Activated CD8-positive, alpha-beta memory T cell treated with anti-CD3 and anti-CD28 coated beads for 4 hours (primary cell): ENCODE results near the gene SLC16A7.
"Not testable (repeated sequence)": the region's sequence is repeated elsewhere in the genome, so short reads cannot be mapped to it uniquely, and the experiment has no call there.

Experiments used
- DNase-seq, 2 donors: peaks; one replicate each; pipeline ENCODE4 v3.0.0-alpha.2; 2020; ENCODE audit warnings: low read depth in 2 of 2

Gene SLC16A7

DNA sequence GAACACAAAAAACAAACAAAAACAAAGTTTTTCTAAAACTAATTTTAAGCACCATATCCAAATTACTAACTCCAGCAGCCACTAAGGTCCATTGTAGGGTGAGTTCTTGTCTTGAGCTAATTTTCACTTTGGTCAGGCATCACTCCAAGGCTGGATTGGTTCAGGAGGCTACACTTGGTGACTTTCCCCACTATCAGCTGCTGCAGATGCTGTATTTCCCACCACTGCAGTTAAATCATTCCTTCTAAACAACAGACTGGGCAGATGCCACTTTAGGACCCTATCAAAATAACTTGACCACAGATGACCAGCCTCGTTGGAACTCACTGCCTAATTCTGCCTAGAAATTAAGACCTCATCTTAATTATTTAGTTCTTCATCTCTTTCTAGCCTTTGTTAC is 140.5 kb downstream of the SLC16A7 start:
- DNase-seq: no peak

DNA sequence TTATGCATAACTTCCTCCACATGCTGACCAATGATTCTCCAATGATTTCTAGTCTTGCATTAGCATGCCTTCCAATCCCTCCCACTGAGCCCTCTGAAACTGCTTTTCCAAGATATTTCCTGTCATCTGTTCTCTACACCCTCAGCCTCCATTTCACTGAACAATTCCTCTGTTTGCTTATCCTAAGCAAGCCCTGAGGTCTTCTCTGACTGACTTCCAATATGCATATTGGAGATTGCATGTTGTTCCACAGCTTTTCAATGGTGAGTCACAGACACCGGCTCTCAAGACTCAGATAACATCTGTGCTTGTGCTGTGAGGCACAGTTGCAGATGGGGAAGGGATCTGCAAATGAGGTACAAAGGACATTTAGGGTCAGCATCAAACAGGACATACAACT is 141.0 kb downstream of the SLC16A7 start:
- no peak for DNase-seq

DNA sequence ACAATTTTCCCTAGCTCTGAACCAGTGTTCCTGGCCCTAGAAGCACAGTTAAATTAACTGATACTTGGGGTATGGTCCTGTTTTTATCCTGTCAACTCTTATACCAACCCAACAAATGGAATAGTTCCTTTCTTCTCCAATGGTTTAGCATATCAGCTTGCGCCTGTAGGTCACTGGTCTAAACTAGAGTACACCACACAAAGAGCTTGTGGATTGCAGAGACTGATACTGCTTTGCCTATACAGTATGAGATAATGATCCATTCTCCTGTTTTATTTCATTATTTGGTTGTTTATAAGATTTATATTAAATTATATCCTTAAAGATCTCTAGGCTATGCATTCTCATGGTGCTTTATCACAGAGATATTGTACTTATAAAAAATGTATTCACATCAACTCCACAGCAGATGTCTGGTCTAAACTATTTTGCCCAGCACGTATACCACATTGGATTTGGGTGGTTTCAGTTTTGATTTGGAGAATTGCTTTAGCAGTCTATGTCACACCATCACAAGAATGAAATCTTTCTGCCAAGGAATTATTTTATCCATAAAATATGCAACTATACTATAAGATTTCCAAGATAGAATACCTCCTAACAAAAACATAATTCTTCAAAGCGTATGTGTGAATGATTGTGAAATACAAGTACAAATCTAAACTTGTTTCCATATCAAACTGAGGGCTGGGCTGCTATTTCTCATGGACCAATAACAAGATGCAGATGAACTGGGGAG is 142.1 kb downstream of the SLC16A7 start:
- no peak for DNase-seq

DNA sequence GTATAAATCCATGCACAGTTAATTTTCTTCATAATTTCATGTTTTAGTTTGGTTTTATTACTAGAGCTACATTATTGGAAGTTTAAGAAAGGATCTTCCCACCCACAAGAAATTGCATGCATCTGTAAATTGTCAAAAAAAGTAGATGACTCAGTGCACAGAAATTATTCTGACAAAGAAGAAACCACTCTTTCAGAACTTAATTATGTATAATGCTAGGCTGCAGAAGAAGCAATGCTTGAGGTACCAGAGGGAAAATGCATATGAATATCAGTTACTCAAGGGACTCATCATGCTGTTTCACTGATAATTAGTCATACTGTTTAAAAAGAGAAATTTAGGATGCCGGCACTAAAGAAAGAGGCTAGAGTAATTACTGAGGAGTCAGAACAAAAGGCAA is 147.0 kb downstream of the SLC16A7 start:
- DNase-seq: no peak

DNA sequence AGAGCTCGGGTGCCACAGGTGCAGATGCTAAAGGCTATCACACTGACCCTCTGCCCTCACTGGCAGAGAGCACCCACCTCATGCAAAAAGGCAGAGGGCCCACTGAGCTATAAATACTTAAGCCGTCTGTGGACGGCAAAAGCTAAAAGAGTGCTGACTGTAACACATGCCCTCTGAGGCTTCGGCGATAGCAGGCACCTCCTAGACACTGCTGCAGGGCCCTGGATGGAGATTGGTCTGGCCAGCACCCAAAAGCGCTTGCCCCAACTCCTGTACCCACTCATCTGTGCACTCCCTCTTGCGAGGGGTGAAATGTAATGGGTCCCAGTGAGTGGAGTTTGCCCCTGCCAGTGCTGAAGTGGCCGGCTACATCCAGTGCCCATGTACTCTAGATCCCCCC is 148.7 kb downstream of the SLC16A7 start:
- DNase-seq: no peak

DNA sequence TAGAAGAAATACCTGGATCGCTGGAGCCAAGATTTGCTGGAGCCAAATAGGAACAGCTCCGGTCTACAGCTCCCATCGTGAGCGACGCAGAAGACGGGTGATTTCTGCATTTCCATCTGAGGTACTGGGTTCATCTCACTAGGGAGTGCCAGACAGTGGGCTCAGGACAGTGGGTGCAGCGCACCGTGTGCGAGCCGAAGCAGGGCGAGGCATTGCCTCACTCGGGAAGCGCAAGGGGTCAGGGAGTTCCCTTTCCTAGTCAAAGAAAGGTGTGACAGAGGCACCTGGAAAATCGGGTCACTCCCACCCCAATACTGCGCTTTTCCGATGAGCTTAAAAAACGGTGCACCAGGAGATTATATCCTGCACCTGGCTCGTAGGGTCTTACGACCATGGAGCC is 155.3 kb downstream of the SLC16A7 start:
- not testable (repeated sequence) for DNase-seq

DNA sequence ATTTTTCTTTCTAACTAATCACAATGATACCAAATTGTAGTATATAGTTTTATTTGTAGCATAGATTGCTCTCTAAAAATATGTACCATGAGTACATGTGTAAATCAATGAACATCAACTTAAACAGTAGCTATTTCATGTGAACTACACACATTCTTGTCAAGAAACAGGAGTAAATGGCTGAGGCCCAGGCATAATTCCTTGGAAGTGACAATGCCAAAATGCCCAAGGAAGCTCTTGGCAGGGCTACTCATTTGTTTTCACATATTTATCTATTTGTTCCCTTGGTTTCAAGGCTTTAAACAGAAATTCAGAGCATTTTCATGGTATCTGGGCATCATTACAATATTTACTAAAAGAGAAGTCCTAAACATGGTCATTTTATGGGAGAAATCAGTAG is 165.7 kb downstream of the SLC16A7 start:
- no peak for DNase-seq

DNA sequence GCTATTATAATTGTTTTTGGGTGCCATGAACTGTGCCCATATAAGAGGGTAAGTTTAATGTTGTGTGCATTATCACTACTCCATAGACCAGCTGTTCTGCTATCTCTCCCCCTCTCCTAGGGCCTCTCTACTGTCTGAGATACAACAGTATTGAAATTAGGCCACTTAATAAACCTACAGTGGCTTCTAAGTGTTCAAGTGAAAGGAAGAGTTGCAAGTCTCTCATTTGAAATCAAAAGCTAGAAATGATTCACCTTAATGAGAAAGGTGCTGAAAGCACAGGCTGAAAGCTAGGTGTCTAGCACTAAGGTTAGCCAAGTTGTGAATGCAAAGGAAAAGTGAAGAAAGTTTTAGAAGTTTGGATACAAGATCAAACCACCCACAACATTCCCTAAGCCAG is 168.0 kb downstream of the SLC16A7 start:
- no peak for DNase-seq

DNA sequence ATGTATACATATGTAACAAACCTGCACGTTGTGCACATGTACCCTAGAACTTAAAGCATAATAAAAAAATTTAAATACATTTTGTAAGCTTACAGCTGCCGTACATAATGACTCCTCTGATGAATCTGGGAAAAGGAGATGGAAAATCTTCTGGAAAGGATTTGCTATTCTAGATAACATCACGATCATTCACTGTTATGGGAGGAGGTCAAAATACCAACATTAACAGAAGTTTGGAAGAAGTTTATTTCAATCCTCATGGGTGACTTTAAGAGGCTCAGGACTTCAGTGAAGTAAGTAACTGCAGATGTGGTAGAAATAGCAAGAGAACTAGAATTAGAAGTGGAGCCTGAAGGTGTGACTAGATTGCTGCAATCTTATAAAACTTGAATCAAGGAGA is 172.2 kb downstream of the SLC16A7 start:
- no peak for DNase-seq

DNA sequence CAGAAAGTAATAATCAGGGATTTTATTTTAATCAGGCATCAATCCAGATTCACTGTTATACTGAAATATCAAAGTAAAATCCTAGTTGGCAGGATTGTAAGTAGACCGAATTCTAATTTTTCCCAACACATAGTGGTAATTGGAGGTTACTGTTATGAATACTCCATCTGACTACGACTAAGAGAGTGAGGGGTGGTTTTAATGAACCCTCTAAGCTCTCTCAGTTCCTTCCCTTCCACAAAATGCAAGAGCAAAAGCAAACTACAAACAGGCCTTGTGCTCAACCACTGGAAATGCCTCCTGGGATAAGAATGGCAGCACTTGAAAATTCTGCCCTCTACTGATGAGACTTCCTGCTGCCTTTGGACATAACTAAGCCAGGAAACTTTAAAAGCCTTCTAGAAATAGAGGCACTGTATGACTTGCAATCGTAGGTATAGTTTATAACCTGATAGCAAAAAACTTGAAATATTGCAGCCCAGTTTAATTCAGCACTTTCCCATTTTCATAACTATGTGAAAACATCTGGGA is 184.8 kb downstream of the SLC16A7 start:
- DNase-seq: no peak

DNA sequence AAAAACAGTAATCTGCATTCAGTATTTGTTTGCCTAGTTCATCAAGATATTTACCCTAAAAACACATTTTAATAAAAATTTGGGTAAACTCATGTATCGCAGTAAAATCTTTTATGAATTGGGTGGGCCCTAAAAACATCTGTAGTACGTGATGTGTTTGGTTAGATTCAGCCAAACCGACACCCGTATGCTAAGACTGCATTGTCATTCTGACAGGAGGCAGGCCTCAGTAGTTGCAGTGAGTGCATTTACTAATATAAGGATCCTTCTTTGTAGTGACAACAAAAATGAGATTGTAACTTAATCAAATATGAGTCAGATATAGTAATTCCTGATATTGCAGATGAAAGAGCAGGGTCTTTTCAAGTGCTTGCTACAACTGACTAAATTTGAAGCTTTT is 191.8 kb downstream of the SLC16A7 start:
- no peak for DNase-seq

DNA sequence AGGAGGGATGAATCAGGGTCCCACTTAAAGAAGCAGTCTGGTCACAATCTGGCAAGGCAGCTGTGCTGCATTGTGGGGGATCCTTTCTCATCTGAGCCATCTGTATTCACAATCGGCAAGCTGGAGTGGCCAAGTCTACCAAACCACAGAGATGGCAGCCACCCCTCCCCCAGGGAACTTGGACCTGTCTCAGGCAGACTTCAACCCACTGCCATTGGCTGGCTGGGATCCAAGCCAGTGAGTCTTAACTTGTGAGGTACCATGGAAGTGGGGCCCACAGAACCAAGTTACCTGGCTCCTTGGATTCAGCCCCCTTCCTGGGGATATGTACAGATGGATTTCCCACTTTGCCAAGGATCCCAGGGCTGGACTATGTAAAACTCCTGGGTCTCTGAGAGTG is 196.8 kb downstream of the SLC16A7 start:
- DNase-seq: no peak

DNA sequence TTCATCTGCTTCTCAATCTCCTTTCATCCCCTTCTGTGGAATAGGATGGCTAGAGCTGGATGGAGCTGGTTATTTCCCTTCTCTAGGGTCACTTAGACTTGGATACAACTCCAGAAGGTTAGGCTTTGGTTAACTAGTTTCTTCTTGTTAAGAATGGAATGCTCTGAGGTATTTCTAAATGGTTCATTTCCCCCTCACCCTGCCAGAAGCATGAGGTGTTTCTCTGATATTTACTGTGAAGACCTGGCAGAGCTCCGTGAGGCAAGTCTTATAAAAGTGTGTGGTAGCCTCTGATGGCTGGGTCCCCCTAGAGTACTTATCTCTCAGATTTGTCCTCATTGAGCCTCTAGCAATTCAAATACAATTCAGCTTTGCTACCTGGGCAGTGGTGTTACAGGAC is 207.9 kb downstream of the SLC16A7 start:
- no peak for DNase-seq

DNA sequence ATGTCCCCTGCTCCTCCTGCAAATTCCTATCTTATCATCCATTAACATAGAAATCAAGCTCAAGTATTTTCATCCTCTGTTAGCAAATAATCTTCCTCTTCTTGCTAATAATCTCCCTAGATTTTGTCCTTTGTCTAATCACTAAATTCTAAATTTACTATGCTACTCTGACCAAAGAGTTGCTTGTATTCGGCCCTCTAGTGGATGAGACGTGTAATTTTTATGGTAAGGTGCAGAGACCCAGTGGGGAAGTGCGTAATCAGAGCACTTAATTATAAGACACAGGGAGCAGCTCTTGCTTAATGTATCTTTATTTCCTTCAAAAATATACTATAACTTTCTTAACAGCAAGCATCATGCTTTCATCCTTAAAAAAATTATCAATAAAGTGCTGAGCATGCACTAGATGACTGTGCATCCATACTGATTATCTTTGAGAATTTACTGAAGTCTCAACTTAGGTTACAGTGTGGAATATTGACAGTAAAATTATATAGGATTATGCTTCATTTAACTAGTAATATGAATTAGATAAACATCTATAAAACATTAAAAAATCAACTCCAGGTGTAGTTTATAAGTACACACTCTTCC is 212.6 kb downstream of the SLC16A7 start:
- DNase-seq: no peak

DNA sequence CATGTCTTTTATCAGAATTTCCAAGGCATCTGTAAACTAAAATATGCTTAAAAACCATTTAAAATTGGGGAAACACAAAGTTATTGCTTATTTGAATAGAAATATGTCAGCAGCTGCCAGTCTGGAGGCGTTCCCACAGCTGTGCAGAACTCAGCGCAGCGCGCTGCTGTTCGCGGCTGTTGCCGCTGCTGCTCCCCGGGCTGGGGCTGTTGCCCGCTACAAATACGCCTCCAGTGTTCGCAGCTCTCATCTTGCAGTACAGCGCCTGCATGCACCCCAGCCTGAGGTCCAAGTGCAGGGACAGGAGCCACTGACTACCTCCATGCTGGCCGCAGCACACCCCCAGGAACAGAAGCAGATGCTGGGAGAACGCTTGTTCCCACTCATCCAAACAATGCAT is 216.2 kb downstream of the SLC16A7 start:
- no peak for DNase-seq

DNA sequence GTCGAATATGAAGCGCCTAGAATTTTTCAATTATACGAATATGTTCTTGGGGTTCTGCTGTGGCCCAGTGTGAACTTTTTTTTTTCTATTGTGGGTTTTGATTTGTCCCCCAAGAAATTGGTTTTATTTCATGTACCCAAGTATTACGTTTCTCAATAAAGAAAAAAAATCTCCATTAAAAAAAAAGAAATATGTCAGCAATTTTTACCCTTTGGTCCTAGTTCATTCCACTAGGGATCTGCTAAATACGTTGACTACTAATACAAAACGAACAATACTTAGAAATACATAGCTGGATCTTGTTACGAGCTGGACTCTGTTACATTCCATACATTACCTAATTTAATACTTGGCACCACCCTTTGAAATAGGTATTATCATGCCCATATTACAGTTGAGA is 216.9 kb downstream of the SLC16A7 start:
- no peak for DNase-seq

DNA sequence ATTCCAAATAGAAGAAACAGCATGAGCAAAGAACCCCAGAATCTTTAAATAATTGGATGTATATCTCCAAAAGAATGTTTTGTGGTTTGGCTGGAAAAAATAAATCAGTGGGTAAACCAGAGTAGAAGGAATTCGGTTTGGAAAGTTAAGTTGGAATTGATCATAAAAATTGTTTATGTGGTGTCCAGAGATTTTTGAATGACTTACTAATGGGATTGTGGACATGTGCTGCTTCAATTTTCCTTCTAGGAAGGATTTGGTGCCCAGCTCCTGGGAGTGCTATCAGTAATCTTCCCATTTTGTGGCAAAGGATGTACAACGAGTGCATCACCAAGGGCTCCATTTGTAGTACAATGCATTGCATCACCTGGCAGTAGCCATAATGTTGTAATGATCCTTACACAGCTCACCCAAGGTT is 224.8 kb downstream of the SLC16A7 start:
- DNase-seq: no peak

DNA sequence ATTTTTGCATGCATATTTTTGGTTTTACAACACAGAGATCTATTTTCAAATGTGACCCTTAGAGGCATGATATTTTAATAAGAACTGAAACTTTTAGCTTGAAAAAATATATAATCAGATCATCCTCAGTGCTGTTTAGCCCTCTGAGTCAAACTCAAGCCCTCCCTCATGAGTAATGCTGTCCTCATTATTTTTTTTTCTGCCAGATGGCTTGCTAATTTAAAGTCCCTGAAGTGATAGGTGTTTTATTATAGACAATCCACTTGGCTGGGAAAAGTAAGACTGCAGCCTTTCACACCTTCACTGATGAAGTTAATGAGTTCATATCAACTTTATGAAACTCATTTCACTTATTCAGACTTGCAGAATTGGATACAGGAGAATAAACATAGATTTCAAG is 227.7 kb downstream of the SLC16A7 start:
- no peak for DNase-seq

DNA sequence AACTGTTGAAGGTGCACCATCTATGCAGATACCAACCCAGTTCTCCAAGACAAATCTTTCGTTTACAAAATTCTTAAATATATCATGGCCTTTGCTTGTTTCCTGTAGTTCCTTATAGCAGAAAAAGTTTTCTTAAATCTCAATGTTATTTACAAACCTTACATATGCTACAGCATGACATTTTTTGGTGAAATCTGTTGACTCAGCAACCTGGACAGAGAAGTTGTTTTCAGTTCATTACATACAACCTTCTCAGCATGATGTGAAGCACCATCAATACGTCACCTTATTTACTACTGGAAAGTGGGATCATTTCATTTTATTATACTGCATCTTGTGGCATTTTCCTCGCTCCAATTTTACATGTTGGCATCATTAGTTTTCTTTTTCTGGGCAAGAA is 231.9 kb downstream of the SLC16A7 start:
- DNase-seq: no peak

DNA sequence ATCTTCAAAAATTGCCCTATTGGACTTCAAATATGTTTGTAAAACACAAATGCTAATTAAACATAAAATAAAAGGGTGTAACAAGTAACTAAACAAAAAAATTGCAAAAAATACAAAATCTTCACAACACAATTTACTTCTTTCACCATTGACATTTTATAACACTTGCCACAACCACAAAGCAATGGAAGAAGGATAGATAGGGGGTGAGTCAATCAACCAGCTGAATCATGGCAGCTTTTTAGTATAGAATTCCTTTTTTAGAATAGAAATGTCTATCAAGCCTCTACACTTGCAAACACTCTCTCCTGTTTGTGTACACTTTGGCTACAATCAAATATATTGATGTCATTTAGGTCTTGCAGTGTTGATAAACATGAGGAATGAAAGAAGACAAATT is 232.7 kb downstream of the SLC16A7 start:
- DNase-seq: no peak

DNA sequence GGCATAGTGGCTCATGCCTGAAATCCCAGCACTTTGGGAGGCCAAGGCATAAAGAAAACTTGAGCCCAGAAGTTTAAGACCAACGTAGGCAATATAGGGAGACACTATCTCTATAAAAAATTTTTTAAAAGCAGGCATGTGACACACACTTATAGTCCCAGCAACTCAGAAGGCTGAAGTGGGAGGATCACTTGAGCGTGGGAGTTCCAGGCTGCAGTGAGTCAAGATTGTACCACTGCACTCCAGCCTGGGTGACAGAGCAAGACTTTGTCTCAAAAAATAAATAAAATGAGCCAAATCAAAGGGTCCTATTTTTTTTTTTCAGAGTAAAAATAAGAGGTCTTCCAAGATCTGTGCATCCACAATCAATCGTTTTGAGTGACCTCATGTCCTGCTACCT is 237.6 kb downstream of the SLC16A7 start:
- no peak for DNase-seq

DNA sequence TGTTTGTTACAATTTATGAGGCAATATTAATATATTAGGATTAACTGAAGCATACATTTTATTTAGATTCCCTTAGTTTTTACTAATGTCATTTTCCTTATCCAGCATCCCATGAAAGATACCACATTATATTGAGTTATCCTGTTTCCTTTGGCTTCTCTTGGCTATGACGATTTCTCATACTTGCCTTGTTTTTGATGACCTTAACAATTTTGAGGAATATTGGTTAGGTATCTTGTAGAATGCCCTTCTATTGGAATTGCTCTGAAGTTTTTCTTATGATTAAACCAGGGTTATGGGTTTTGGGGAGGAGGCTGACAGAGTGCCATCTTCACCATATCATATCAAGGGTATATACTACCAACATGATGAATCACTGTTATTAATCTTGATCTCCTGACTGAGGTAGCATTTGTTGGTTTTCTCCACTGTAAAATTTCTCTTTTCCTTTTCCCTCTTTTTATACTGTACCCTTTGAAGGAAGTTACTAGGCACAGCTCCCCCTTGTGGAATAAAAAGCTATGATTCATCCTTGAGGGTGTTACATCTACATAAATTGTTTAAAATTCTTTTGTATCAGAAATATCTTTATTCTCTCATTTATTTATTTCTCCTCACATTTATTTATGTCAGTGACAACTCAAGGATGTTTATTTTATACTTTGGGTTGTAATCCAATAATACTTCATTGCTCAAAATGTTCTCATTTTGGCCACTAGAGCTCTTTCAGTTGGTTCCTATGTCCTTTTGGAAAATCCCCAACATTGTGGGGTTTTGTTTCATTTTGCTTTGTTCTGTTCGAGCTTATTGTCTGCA is 239.0 kb downstream of the SLC16A7 start:
- no peak for DNase-seq
